ENCODE measurements around the gene NECTIN1. TPM values are rescaled to one million over a fixed set of nuclear protein-coding genes. Genes with fewer than 3 reads are reported as not detected.

NECTIN1 gene
- total RNA-seq, 1 experiment from 2014 or later: 23.8 TPM

DNA sequence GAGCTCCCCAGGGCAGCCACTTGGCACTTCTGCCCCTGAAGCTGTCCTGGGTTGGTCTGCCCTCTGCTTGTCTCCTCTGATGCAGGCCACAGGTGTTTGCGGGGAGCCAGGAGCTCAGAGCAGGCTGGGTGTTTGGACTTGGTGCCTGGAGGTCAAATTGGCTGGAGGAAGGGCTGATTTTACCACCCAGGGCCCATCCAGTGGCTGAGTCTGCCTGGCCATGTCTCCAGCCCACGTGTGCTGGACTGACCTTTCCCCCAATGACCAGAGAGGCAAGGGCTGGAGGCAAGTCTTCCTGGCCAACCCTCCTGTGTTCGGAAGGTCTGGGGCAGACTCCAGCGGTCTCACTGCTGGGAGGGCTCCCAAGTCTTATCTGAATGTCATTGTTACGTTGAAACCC lies 84.0 kb downstream of the NECTIN1 start:
- Histone ChIP-seq H3K4me2 (ENCODE audit: low read length) (no peak overlapping the region), H3K27ac (ENCODE audit: low read depth, low read length) (no peak overlapping the region), H3K9me2 (ENCODE audit: insufficient read depth) (no peaks in the 10 kb centered on the region), H4K20me1 (ENCODE audit: insufficient read depth) (no peaks in the 10 kb centered on the region), H2AFZ (ENCODE audit: low read depth, low read length, poor library complexity, severe bottlenecking) (no peak overlapping the region), H3K4me1 (ENCODE audit: control insufficient read depth in 1 of 2, insufficient read depth in 2 of 2, low read length in 2 of 2) (no peaks in the 10 kb centered on the region), H3K9ac (ENCODE audit: low read length) (no peak overlapping the region), H3K9me3 (ENCODE audit: control insufficient read depth in 1 of 2, insufficient read depth in 1 of 2, low read depth in 1 of 2, low read length in 2 of 2) (no peaks in the 10 kb centered on the region), H3K4me3 (replicated peaks in 1 of 2; ENCODE audit: low read depth in 1 of 2, low read length in 2 of 2) (no peak overlapping the region), H3K36me3 (ENCODE audit: control insufficient read depth in 1 of 2, insufficient read depth in 2 of 2, low read length in 2 of 2) (no peaks in the 10 kb centered on the region), H3K27me3 (ENCODE audit: insufficient read depth, low read length) (no peaks in the 10 kb centered on the region), H3K79me2 (ENCODE audit: insufficient read depth, low read length) (no peaks in the 10 kb centered on the region)
- ChIA-PET RAD21 (ENCODE audit: low non-redundant PET in 1 of 2, low total read pairs in 2 of 2, uncharacterized antibody in 2 of 2, unreplicated experiment in 2 of 2) (no interaction called here), CTCF (no interaction called here), POLR2A (interaction anchor here (0.6 kb wide), 1 partner anchor 643 kb away, joined by 3 read pairs; no protein-coding TSS in a partner anchor)
- no TSS peak for BruUV-seq (replicated peaks)
- TF ChIP-seq POLR2A (IDR thresholded peaks at IDR 0.05; ENCODE audit: borderline replicate concordance, extremely low read depth, insufficient read depth, insufficient read length) (no peak), YY1 (IDR thresholded peaks at IDR 0.05; ENCODE audit: extremely low read depth, insufficient replicate concordance, low read depth, low read length) (no peak), ZFX (IDR thresholded peaks at IDR 0.05) (no peak), TCF7L2 (IDR thresholded peaks at IDR 0.05; ENCODE audit: borderline replicate concordance, extremely low read depth, insufficient read depth, insufficient read length) (no peak), SP1 (IDR thresholded peaks at IDR 0.05; ENCODE audit: low read depth) (no peak)
- DNase-seq (ENCODE audit: low read depth, low spot score) (no peak), ATAC-seq (no peak)
- intact Hi-C loops (cut with micrococcal nuclease): no loop called here

DNA sequence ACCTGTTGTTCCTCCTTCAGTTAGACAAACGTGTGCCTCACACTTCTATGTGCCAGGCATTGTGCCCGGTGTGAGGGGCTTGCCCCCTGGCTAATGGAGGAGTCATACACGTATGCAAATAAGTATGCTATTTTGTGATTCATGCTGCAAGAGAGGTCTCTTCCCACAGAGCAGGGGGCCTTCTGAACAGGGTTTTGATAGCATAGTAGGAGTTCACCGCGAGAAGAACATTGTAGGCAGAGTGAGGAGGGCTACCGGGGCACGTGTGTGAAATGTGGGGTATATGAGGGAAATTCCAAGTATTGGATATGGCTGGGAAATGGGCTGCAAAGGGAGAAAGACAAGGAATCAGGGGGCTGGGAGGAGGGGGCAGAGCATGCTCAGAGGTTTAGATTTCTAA lies 84.5 kb downstream of the NECTIN1 start:
- ChIA-PET POLR2A (no interaction called here), RAD21 (ENCODE audit: low non-redundant PET in 1 of 2, low total read pairs in 2 of 2, uncharacterized antibody in 2 of 2, unreplicated experiment in 2 of 2) (no interaction called here), CTCF (no interaction called here)
- H3K79me2 ChIP-seq (ENCODE audit: insufficient read depth, low read length): no peaks in the 10 kb centered on the region
- DNase-seq (ENCODE audit: low read depth, low spot score) (no peak), ATAC-seq (no peak)
- H3K27ac ChIP-seq (ENCODE audit: low read depth, low read length): no peak overlapping the region
- no peaks in the 10 kb centered on the region for H4K20me1 ChIP-seq (ENCODE audit: insufficient read depth)
- H3K36me3 ChIP-seq (ENCODE audit: control insufficient read depth in 1 of 2, insufficient read depth in 2 of 2, low read length in 2 of 2): no peaks in the 10 kb centered on the region
- H3K9ac ChIP-seq (ENCODE audit: low read length): no peak overlapping the region
- H3K4me1 ChIP-seq (ENCODE audit: control insufficient read depth in 1 of 2, insufficient read depth in 2 of 2, low read length in 2 of 2): no peaks in the 10 kb centered on the region
- no peaks in the 10 kb centered on the region for H3K9me2 ChIP-seq (ENCODE audit: insufficient read depth)
- H3K4me2 ChIP-seq (ENCODE audit: low read length): no peak overlapping the region
- BruUV-seq (replicated peaks): no TSS peak
- H3K9me3 ChIP-seq (ENCODE audit: control insufficient read depth in 1 of 2, insufficient read depth in 1 of 2, low read depth in 1 of 2, low read length in 2 of 2): no peaks in the 10 kb centered on the region
- no peaks in the 10 kb centered on the region for H3K27me3 ChIP-seq (ENCODE audit: insufficient read depth, low read length)
- intact Hi-C loops (cut with micrococcal nuclease): no loop called here
- TF ChIP-seq YY1 (IDR thresholded peaks at IDR 0.05; ENCODE audit: extremely low read depth, insufficient replicate concordance, low read depth, low read length) (no peak), EZH2phosphoT487 (IDR thresholded peaks at IDR 0.05; ENCODE audit: borderline replicate concordance) (no peak), SRF (IDR thresholded peaks at IDR 0.05; ENCODE audit: low read depth) (no peak), ZFX (IDR thresholded peaks at IDR 0.05) (no peak), RAD21 (IDR thresholded peaks at IDR 0.05; ENCODE audit: low read depth) (no peak), JUND (IDR thresholded peaks at IDR 0.05) (no peak), SP1 (IDR thresholded peaks at IDR 0.05; ENCODE audit: low read depth) (no peak), EGR1 (IDR thresholded peaks at IDR 0.05; ENCODE audit: low read depth) (no peak), ZNF274 (IDR thresholded peaks at IDR 0.05; ENCODE audit: low read depth, low read length) (no peak), POLR2AphosphoS5 (IDR thresholded peaks at IDR 0.05; ENCODE audit: low read depth, low read length) (no peak), SIN3A (IDR thresholded peaks at IDR 0.05; ENCODE audit: low read depth) (no peak), CEBPB (IDR thresholded peaks at IDR 0.05; ENCODE audit: low read depth) (no peak), POLR2A (IDR thresholded peaks at IDR 0.05; ENCODE audit: borderline replicate concordance, extremely low read depth, insufficient read depth, insufficient read length) (no peak), FOSL1 (IDR thresholded peaks at IDR 0.05; ENCODE audit: low read depth) (no peak), CBX3 (IDR thresholded peaks at IDR 0.05; ENCODE audit: low read depth) (no peak), EZH2 (IDR thresholded peaks at IDR 0.05) (no peak)
- TF ChIP-seq, protein P1, sequence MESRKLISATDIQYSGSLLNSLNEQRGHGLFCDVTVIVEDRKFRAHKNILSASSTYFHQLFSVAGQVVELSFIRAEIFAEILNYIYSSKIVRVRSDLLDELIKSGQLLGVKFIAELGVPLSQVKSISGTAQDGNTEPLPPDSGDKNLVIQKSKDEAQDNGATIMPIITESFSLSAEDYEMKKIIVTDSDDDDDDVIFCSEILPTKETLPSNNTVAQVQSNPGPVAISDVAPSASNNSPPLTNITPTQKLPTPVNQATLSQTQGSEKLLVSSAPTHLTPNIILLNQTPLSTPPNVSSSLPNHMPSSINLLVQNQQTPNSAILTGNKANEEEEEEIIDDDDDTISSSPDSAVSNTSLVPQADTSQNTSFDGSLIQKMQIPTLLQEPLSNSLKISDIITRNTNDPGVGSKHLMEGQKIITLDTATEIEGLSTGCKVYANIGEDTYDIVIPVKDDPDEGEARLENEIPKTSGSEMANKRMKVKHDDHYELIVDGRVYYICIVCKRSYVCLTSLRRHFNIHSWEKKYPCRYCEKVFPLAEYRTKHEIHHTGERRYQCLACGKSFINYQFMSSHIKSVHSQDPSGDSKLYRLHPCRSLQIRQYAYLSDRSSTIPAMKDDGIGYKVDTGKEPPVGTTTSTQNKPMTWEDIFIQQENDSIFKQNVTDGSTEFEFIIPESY (IDR thresholded peaks at IDR 0.05; ENCODE audit: extremely low read depth, insufficient replicate concordance, low read length): no peak
- TF ChIP-seq, protein P2, sequence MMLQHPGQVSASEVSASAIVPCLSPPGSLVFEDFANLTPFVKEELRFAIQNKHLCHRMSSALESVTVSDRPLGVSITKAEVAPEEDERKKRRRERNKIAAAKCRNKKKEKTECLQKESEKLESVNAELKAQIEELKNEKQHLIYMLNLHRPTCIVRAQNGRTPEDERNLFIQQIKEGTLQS (IDR thresholded peaks at IDR 0.05): no peak
- TF ChIP-seq, protein P3, sequence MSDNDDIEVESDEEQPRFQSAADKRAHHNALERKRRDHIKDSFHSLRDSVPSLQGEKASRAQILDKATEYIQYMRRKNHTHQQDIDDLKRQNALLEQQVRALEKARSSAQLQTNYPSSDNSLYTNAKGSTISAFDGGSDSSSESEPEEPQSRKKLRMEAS (IDR thresholded peaks at IDR 0.05): no peak
- H3K4me3 ChIP-seq (replicated peaks in 1 of 2; ENCODE audit: low read depth in 1 of 2, low read length in 2 of 2): no peak overlapping the region
- no peak overlapping the region for H2AFZ ChIP-seq (ENCODE audit: low read depth, low read length, poor library complexity, severe bottlenecking)

Data from HCT116 (cell line).